PC-3 (cell line): ENCODE results near the gene THADA. TPM values are rescaled to one million over a fixed set of nuclear protein-coding genes. Genes with fewer than 3 reads are reported as not detected.

ENCODE experiments used
- ATAC-seq: fragments of 200-7000 bp; cut with Tn5 transposase; 2 replicates; pipeline ENCODE4 v1.9.1; 2020; ENCODE audit warnings: mild to moderate bottlenecking, moderate library complexity
- BruUV-seq: library from RNA; stranded (reverse); fragments of 400-500 nt; replicated peaks from 2 replicates; lab custom pipeline; 2021; lab: Mats Ljungman, UMichigan
- CTCF ChIA-PET: fragments of 300-600 bp; sonication (Branson Sonifier 250); formaldehyde crosslinking; loops from one replicate; lab custom pipeline; 2022; ENCODE audit warnings: antibody characterized with exemption; lab: Charles Lee
- POLR2A ChIA-PET: fragments of 300-600 bp; sonication (Branson Sonifier 250); formaldehyde crosslinking; loops from one replicate; lab custom pipeline; 2022; ENCODE audit warnings: antibody characterized with exemption; ENCODE audit not compliant: unreplicated experiment; lab: Charles Lee
- DNase-seq: peaks from one replicate; pipeline ENCODE4 v3.0.0-alpha.2; 2015
- H2AFZ ChIP-seq: fragments of 300-600 bp; sonication (generic); 2 replicates; pipeline ENCODE4 v1.6.0; 2016; ENCODE audit warnings: antibody characterized with exemption, low read length
- H3F3A ChIP-seq: fragments of 300-600 bp; sonication (generic); one replicate; pipeline ENCODE4 v1.6.0; 2017; ENCODE audit warnings: antibody characterized with exemption, low read length, control low read depth, mild to moderate bottlenecking; ENCODE audit not compliant: unreplicated experiment
- H3K27ac ChIP-seq: fragments of 300-600 bp; sonication (generic); 2 replicates; pipeline ENCODE4 v1.5.1; 2016; ENCODE audit warnings: mild to moderate bottlenecking, low read length
- H3K27me3 ChIP-seq: fragments of 300-600 bp; sonication (generic); 2 replicates; pipeline ENCODE4 v1.6.1; 2016; ENCODE audit warnings: low read length, mixed read lengths
- H3K36me3 ChIP-seq: fragments of 300-600 bp; sonication (generic); 2 replicates; pipeline ENCODE4 v1.6.1; 2016; ENCODE audit warnings: low read depth, mixed run types, low read length, mixed read lengths
- H3K4me1 ChIP-seq: fragments of 300-600 bp; sonication (generic); 2 replicates; pipeline ENCODE4 v1.5.1; 2016; ENCODE audit warnings: low read length; ENCODE audit not compliant: insufficient read depth
- H3K4me2 ChIP-seq: fragments of 300-600 bp; sonication (generic); 2 replicates; pipeline ENCODE4 v1.6.0; 2016; ENCODE audit warnings: low read length
- H3K4me3 ChIP-seq: fragments of 300-600 bp; sonication (generic); 2 replicates; pipeline ENCODE4 v1.5.1; 2016; ENCODE audit warnings: mild to moderate bottlenecking, low read length, mixed read lengths
- H3K79me2 ChIP-seq: fragments of 300-600 bp; sonication (generic); 2 replicates; pipeline ENCODE4 v1.6.1; 2017; ENCODE audit warnings: low read length, mixed read lengths
- H3K9ac ChIP-seq: fragments of 300-600 bp; sonication (generic); 2 replicates; pipeline ENCODE4 v1.6.0; 2016; ENCODE audit warnings: mild to moderate bottlenecking, low read length
- H3K9me2 ChIP-seq: fragments of 300-600 bp; sonication (generic); replicated peaks from 2 replicates; pipeline ENCODE4 v1.6.1; 2016; ENCODE audit warnings: mixed run types, low read length, mixed read lengths
- H3K9me3 ChIP-seq: fragments of 300-600 bp; sonication (generic); 2 replicates; pipeline ENCODE4 v1.6.1; 2016; ENCODE audit warnings: low read length, mixed read lengths
- H4K20me1 ChIP-seq: fragments of 300-600 bp; sonication (generic); 2 replicates; pipeline ENCODE4 v1.6.1; 2016; ENCODE audit warnings: low read length, mixed read lengths
- EZH2 ChIP-seq: fragments of 300-600 bp; sonication (generic); IDR thresholded peaks from one replicate; pipeline ENCODE4 v1.6.1; 2017; ENCODE audit warnings: antibody characterized with exemption, mild to moderate bottlenecking, low read length; ENCODE audit not compliant: unreplicated experiment
- EZH2phosphoT487 ChIP-seq: fragments of 300-600 bp; sonication (generic); IDR thresholded peaks from 2 replicates; pipeline ENCODE4 v1.6.1; 2018; ENCODE audit warnings: mild to moderate bottlenecking, antibody characterized with exemption, low read length, borderline replicate concordance
- intact Hi-C: fragments of 100-400 bp; cut with micrococcal nuclease; formaldehyde crosslinking; loops from 2 replicates; pipeline ENCODE4 v1.9.0; 2023
- total RNA-seq: library from RNA; depleted of rRNA; stranded (reverse); fragments of >200 nt; gene quantifications from 2 replicates; pipeline ENCODE4 v1.2.3, GENCODE V29; 2014
- TF ChIP-seq, protein P1 (sequence below): fragments of 300-600 bp; sonication (generic); conservative IDR thresholded peaks from 2 replicates; pipeline ENCODE4 v1.5.1; 2017; ENCODE audit warnings: antibody characterized with exemption, low read depth, mild to moderate bottlenecking, low read length

Gene THADA
- total RNA-seq, 1 experiment from 2014 or later, result 33.6 TPM

- Histone ChIP-seq H3K36me3 (no peaks in the 10 kb centered on the region), H2AFZ (no peak overlapping the region), H3K27me3 (no peaks in the 10 kb centered on the region), H3F3A (no peaks in the 10 kb centered on the region), H3K79me2 (no peaks in the 10 kb centered on the region), H3K9ac (no peak overlapping the region), H4K20me1 (no peaks in the 10 kb centered on the region), H3K27ac (no peak overlapping the region), H3K4me2 (no peak overlapping the region), H3K4me3 (no peak overlapping the region), H3K9me3 (no peaks in the 10 kb centered on the region), H3K4me1 (peaks cover 33% of the 10 kb centered on the region), H3K9me2 (no peaks in the 10 kb centered on the region)
- BruUV-seq, result no TSS peak
- intact Hi-C loops, result loop anchor here (5.0 kb wide), 1 partner anchor 349 kb away; no protein-coding TSS in a partner anchor
- no peak for TF ChIP-seq EZH2phosphoT487
- TF ChIP-seq, protein P1, sequence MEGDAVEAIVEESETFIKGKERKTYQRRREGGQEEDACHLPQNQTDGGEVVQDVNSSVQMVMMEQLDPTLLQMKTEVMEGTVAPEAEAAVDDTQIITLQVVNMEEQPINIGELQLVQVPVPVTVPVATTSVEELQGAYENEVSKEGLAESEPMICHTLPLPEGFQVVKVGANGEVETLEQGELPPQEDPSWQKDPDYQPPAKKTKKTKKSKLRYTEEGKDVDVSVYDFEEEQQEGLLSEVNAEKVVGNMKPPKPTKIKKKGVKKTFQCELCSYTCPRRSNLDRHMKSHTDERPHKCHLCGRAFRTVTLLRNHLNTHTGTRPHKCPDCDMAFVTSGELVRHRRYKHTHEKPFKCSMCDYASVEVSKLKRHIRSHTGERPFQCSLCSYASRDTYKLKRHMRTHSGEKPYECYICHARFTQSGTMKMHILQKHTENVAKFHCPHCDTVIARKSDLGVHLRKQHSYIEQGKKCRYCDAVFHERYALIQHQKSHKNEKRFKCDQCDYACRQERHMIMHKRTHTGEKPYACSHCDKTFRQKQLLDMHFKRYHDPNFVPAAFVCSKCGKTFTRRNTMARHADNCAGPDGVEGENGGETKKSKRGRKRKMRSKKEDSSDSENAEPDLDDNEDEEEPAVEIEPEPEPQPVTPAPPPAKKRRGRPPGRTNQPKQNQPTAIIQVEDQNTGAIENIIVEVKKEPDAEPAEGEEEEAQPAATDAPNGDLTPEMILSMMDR, result no peak
- no peak for TF ChIP-seq EZH2
- no peak for ATAC-seq
- ChIA-PET POLR2A (no interaction called here), CTCF (no interaction called here)
- no peak for DNase-seq
These were observed 115.0 kb downstream of the THADA start for GRCh38 chr2:43480874-43481273.

DNA sequence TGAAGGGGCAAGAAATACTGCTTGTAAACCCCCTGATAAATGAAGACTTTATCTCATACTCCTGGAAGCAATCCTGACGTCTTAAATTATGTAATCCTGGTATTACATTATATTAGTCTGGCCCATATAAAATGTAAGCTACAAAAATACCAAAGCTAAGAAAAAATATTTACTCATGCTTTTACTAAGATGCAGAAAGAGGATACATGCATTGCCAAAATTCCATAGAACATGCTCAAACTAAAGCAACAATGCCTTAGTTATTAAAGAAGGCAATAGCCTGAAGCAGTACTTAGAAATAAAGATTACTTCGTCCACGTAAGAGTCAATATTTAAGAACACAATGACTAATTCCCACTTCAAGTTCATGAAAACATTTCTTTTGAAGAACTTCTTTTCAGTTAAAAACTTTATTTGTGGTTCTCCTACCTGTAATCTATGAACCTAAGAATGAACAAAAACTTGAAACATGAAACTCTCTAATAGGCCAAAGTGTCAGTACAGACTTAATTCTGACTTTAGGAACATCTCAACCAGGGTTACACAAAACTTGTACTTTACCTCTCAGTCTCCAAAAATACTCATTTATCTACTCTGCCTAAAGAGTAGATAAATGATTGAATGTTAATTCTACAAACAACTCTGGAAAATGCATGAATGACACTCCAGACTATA lies 117.3 kb downstream of the THADA start:
- Histone ChIP-seq H2AFZ (no peak overlapping the region), H3K36me3 (no peaks in the 10 kb centered on the region), H3K27me3 (no peaks in the 10 kb centered on the region), H3K9me3 (no peaks in the 10 kb centered on the region), H4K20me1 (no peaks in the 10 kb centered on the region), H3K9me2 (no peaks in the 10 kb centered on the region), H3K79me2 (no peaks in the 10 kb centered on the region), H3F3A (no peaks in the 10 kb centered on the region), H3K4me2 (peak overlapping the region; percentile 48; the same call in 1 of the 2 replicates), H3K9ac (no peak overlapping the region), H3K27ac (peak overlapping the region; percentile 67), H3K4me1 (peaks cover 33% of the 10 kb centered on the region), H3K4me3 (no peak overlapping the region)
- intact Hi-C loops, result loop anchor here (1.0 kb wide), 2 partner anchors 52 to 184 kb away; no protein-coding TSS in a partner anchor
- ChIA-PET POLR2A (interaction anchor here (0.6 kb wide), 3 partner anchors 10 to 252 kb away, joined by 3 to 8 read pairs (median 3); partner anchors contain the start of gene ZFP36L2), CTCF (interaction anchor here (0.5 to 1.0 kb wide), 3 partner anchors 166 to 783 kb away, joined by 3 to 8 read pairs (median 6); no protein-coding TSS in a partner anchor)
- no TSS peak for BruUV-seq
- TF ChIP-seq EZH2phosphoT487, result no peak
- TF ChIP-seq, protein P1, result no peak
- no peak for TF ChIP-seq EZH2
- DNase-seq (peak; percentile 93), ATAC-seq (peak; percentile 98)

- intact Hi-C loops, result no loop called here
These were observed 119.9 kb downstream of the THADA start for GRCh38 chr2:43475922-43476321.

More at GRCh38 chr2:43475922-43476321, 119.9 kb downstream of the THADA start:
- no peaks in the 10 kb centered on the region for H3K36me3 ChIP-seq
- H3K9me3 ChIP-seq, result no peaks in the 10 kb centered on the region
- no peaks in the 10 kb centered on the region for H3F3A ChIP-seq
- H3K9ac ChIP-seq, result no peak overlapping the region
- TF ChIP-seq, protein P1, result no peak
- TF ChIP-seq EZH2 (no peak), EZH2phosphoT487 (no peak)
- H3K4me3 ChIP-seq, result no peak overlapping the region
- no peak for DNase-seq
- ATAC-seq, result no peak
- H3K9me2 ChIP-seq, result no peaks in the 10 kb centered on the region
- ChIA-PET CTCF (no interaction called here), POLR2A (no interaction called here)
- no peak overlapping the region for H3K27ac ChIP-seq
- BruUV-seq, result no TSS peak
- H3K4me1 ChIP-seq, result peaks cover 27% of the 10 kb centered on the region
- H3K27me3 ChIP-seq, result no peaks in the 10 kb centered on the region
- H3K79me2 ChIP-seq, result no peaks in the 10 kb centered on the region
- no peak overlapping the region for H3K4me2 ChIP-seq
- no peaks in the 10 kb centered on the region for H4K20me1 ChIP-seq
- no peak overlapping the region for H2AFZ ChIP-seq
